GM04503 (cell line): Measurements from ENCODE around the gene JMJD7.

Experiments used
- DNase-seq: peaks from one replicate; pipeline ENCODE4 v3.0.0-alpha.2; 2012; ENCODE audit warnings: low read depth

JMJD7 gene

DNA sequence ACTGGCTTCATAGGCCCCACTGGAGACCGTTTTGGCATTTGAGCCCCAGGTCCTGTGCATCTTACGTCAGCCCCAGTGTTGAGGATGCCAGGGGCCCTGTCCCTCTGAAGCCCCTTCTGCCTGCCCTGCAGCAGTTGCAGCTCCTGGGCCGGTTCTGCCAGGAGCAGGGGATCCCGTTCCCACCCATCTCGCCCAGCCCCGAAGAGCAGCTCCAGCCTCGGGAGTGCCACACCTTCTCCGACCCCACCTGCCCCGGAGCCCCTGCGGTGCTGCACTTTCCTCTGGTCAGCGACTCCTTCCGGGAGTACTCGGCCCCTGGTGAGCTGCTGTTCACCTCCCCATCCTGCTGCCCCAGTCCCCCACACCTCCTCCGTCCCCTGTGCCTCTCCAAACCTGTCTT, 19.3 kb downstream of the JMJD7 start:
- DNase-seq, result no peak

DNA sequence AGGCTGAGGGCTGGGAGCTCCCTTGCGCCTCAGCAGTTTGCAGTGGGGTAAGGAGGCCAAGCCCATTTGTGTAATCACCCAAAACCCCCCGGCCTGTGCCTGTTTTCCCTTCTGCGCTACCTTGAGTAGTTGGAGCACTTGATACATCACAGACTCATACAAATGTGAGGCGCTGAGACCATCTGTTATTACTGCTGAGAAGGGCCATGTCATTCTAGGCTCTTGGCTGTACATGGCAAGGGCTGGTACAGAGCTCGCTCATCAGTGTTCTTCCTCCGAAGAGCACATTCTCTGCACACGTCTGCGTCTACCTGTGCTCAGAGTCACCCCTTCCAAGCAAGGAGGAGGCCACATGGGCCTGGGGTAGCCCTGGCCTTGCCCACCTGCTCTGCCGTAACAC, 20.1 kb downstream of the JMJD7 start:
- no peak for DNase-seq

DNA sequence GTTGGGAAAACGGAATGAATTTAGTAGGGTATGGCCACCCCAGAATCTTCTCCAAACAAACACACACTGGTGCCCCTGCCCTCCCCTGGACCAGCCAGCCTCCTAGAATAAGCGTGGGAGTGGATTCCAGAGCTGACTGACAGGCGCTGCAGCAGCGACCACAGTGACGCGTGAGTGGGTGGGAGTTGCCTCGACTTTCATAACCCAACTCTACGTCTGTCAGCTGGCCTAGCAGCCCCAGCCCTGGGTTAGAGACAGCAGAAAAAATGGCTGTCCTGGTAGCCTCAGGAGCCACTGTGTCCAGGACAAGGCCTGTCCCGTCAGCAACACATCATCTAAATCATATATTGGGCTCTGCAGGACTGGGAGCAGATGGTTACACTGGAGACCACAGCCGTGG, 20.7 kb downstream of the JMJD7 start:
- DNase-seq, result no peak

DNA sequence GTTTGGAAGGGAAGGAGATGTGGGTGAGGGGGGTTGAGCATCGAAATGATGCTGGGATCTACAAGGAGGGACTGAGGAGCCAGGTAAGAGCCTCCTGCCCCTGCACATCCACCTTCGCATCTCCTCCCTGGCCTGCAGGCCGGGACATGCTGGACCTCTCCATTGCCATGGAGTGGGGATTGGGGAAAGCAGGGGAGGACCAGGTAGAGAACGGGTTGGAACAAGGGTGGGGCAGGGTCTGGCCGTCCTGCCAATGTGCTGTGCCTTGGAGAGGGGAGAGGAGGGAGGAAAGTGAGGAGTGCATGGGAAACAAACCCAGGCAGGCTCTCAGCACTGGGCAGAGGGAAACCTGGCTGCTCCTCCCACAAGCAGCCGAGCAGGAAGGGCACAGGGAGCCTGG, 21.3 kb downstream of the JMJD7 start:
- no peak for DNase-seq

DNA sequence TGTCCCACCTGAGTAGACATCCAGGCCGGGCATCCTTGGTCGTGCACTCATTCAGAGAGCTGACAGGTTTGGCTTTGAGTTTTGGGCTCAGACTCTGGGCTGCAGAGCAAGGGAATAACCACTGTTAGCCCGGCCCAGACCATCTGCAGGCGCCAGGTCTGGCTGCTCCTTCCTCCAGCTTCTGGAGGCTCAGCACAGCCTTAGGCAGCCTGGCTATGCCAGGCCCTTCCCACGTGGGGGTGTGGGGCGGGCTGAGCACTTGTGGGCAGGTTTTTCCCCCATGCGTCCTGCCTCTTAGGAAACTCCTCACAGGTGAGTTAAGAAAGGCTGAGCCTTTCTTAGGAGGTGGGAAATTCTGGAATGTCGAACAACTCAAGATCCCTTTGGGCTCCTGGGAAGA, 22.0 kb downstream of the JMJD7 start:
- no peak for DNase-seq

DNA sequence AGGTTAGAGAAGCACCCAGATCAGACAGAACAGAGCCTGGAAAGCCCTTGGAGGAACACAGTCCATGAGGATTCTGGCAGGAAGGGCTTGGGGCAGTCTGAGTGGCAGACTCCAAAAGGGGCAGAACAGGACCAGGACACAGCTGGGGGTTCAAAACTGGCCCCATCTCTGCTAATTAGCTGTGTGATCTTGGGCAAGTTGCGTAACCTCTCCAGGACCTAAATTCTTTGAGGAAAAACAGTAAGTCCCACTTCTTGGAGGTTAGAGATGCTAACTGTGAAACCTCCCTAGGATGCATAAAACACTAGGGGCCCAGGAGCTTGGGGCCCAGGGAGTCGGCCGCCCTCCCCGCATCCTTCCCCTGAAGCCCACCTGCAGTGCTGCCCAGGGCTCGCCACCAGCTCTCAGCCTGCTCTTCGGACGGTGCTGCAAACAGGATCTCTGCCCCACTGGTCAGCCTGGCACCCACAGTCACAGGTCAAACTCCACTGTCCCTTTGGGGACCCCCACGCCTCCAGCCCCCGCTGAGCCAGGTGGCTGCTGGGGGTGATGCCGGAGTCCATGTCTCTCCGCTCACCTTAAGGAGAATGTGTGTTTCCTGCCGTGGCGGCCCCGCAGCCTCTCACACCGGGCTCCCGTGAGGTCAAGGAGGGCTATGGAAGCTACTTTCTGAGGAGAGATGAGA, 22.7 kb downstream of the JMJD7 start:
- no peak for DNase-seq

DNA sequence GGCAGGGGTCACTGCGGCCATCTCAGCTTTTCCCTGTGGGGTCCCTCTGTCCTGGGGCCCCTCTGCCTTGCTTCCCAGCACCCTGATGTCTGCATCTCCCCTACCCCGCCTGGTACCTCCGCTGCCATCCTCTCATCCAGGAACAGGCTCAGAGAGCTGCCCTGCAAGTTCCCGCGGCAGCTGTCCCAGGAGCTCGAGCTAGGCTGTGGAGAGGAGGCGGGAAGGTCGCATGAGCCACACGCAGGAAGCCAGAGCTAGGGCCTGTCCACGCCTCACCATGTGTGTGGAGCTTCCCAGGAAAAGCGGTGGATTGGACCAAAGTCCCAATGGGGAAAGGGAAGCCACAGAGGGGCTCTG, 23.3 kb downstream of the JMJD7 start:
- no peak for DNase-seq

DNA sequence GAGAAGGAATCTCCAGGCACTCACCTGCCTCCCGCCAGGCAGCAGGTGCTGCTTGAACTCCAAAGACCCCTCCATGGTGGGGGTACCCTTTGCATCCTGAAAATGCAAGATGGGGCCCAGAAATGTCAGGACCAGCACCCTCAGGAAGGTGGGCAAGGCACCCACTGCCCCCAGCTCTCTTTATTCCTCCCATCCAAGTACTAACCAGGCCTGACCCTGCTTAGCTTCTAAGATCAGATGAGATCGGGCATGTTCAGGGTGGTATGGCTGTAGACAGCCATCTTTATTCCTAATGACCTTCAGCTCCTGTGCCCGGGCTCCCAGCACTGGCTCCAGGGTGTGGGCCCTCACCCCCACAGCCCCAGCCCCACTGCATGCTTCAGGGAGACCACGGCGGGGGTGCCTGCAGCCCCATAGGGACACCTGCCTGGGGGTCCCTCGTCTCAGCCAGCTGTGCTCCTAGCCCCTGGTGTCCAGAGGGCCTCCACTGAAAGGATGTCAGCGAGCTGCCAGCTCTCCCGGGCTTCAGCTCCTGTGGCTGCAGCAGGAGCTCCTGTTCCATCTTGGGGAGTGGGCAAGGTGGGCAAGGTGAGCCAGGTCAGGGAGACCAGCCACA, 24.0 kb downstream of the JMJD7 start:
- DNase-seq, result no peak

DNA sequence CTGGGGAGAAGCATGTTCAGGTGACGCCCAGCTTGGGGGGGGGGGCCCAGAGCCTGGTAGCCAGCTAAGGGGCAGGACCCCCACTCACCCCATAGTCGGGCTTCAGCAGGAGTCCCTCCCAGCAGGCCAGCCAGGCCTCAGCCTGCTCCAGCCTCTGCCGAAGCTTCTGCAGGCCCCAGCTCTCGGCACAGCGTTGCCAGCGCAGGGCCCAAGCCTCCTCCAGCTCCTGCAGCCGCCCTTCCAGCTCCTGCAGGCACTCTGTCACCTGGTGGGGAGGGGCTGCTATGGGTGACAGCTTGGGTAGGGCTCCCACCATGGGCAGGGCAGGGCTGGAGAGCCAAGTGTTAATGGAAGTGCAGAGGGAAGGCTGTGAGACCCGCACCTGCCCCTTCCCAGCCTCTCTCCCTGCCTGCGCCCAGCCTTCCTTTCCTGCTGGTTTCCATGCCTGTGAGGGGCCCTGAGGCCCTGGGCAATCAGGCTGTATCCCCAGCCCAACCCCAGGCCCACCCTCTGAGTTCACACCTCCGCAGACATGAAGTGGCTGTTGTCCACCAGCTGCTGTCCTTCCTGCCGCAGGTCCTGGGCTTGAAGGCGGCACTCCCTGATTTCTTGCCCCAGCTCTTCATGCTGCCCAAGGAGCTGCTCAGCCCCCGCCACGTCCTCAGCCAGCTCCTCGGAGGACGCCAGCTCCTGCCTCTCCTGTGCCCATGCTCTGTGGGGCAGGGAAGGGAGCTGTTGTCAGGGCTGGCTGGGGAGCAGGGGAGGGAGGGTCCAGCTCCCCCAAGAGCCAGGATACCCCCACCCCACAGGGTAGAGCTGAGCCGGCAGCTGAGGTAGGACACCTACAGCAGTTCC, 25.1 kb downstream of the JMJD7 start:
- no peak for DNase-seq

DNA sequence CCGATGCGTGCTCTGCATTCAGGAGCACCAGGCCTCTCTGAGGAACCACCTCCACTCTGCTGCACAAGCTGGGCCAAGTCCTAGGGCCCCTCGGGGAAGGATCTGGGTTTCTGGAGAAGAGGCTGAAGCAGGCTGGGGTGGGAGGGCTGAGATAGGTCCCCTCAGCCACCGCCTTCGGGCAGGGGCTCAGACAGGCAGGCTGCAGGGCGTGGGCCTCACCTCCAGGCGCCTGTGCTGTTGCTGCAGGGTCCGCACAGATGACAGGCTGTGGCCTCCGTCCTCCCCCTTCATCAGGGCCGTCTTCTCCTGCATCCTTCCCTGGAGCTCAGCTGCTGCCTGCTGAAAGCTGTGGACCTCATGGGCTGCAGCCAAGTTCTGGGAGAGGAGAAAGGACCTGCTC, 25.9 kb downstream of the JMJD7 start:
- DNase-seq, result no peak

DNA sequence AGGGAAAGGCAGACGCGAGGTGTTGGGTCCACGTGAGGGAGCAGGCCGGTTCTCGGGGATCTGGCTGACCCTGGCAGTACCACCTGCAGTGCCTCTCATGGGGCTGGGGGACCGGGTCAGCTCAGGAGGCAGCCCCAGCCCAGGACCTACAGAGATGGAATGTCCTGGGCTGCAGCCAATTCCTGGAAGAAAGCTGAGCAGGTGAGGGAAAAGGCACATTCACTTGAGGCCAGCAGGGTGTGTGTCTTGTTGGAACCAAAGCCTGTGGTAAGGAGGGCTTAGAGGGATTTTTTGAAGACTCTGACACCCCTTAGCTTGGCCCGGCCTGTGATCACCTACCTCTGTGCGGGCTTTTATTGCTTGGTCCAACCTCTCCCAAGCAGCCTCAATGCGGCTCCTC, 26.6 kb downstream of the JMJD7 start:
- no peak for DNase-seq

DNA sequence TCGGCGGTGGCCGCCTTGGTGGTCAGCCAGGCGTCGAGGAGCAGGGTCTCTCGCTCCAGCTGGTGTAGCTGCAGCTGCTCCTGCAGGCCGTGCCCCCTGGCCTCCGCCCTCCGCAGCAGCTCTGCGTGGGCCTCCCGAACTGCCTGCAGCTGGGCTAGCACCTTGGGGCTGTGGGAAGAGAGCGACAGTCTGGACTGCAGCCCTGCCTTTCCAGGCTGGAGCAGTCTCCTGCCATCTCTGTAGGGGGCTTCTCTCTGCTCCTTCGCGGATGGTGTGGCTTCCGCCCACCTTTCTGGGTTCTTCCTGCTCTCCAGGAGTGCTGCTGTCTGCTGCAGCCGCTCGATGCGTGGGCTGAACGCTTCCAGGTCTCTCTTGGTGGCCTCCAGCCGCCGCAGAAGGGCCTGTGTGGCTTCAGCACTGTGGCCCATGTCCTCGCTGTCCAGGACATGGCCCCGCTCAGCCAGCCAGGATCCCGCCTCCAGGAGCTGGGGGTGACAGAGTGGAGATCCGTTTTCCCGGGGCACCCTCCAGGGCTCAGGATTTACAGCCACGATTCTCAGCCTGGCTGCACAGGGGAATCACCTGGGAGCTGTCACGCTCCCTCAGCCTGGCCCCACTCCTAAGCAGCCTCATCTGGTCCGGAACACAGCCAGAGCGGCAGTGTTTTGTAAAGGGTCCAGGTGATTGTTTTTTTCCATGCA, 27.5 kb downstream of the JMJD7 start:
- DNase-seq, result no peak

DNA sequence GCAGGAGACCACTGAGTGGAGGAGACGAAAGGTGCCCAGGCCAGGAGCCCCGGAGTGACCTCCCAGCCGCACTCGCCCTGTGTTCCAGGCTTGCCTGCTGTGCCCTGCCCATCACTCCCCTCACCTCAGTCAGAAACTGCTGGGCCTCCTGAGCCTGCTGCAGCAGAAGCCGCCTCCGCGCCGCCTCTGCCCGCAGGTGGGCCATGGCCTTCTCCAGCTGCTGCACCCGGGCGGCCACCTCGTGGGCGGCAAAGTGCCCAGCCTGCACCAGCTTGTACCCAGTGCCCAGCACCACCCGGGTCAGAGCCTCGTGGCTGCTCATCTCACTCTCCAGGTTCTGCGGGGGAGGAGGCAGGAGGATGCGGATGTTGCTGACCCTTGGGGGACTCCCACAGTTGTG, 28.4 kb downstream of the JMJD7 start:
- no peak for DNase-seq

DNA sequence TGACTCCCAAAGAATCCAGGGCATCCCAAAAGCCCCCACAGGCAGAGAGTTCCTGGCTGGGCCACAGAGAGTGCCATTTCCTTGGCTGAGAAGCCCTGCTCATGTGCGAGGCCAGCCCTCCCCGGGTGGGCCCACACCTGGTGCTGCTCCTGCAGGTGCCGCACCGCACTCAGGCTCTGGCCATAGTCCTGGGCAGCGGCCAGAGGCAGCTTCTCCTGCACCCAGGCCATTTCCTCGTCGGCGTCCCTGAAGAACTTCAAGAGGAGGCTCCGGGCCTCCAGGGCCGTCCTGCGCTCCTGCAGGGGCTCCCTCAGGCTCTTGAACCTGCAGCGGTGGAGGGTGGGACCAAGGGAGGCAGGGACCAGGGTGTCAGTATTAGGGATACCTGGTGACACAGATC, 28.8 kb downstream of the JMJD7 start:
- DNase-seq, result no peak

DNA sequence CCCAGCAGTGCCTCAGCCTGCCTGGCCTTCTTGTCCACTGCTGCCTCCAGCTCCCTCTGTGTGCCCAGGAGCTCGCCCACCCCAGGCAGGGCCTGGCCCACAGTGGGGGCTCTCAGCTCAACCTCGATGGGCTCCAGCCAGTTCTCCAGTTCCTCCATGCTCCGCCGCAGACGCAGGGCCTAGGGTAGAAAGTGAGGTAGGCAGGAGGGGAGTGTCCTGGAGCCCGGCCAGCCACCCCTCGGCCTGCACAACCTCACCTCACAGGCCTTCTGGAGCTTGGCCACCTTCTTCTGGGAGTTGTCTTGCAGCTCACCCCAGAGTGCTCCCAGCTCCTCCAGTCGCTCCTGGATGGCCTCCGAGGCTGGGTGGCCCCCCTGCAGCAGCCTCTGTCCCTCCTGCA, 29.4 kb downstream of the JMJD7 start:
- DNase-seq, result no peak

DNA sequence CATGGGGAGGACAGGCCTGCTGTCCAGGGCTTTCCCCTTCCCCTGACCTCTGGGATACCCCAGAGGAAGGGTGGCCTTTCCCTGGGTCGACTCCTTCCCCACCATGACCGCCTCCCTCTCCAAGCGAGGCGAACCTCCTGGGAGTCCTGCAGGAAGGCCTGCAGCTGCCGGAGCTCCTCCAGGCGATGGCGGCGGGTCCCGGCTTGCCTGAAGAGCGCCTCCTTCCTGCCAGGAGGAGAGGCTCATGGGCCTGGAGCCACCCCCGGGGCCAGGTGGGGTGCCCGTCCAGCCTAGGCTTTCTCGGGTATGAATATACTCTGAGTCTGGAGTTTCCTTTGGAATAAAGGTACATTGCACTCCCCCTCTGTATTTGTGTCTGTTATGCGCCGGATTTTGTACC, 30.9 kb downstream of the JMJD7 start:
- no peak for DNase-seq

DNA sequence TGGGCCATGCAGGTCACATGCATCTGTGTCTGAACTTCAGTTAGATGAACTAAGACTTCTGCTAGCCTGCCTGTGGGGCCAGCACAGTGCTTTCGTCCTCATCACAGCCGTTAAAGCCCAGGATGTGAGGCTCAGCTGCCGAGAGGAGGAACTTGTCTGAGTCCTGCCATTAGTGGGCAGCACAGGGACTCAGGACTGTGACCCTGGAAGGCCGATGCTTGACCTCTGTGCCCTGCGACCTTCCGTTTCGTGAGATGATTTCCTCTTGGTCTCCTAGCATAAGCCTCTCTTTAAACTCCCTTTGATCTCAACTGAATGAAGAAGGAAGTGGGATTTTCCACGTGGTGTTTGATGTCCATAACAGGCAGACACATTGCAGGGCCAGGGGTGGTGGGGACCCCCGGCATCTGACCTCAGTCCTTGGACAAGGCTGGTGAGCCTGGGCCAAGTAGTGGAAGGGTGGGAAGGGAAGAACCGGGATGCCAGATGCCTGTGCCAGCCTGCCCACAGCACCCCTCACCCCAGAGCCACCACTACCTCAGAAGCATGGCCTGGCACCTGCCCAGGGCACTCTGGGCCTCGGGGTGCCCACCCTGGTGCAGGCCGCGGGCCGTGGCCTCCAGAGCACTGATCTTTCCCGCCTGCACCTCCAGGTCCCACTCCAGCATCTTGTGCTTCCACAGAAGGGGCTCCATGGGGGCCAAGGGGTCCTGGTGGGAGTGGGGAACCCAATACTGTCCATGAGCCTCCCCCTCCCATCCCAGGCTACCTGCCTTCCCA, 32.3 kb downstream of the JMJD7 start:
- DNase-seq, result no peak

DNA sequence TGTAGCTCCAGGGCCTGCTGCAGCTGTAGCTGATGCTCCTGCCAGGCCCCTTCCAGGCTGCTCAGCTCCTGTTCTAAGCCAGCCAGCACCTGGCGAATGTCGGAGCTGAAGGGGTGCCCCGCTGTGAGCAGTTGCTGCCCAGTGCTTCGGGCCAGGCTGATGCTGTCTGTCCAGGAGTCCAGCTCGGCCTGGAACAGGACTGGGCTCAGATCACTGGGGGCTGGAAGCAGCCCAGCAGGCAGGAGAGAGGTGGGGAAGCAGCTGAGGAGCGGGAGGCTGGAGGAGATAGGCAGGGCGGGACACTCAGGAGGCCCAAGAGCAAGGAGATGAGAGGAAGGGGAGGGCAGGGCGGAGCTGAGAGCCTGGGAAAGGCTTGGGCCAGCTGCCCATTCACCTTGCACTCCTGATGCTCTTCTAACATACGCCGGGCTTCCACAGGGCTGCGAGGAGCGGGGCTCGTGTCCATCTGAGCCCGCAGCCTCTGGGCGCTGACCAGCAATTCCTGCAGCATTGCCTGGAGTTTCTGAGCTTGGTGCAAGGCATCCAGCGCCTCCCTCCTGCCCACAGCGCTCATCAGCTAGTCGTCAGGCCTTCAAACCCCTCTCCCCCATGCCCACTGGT, 34.0 kb downstream of the JMJD7 start:
- DNase-seq, result no peak

DNA sequence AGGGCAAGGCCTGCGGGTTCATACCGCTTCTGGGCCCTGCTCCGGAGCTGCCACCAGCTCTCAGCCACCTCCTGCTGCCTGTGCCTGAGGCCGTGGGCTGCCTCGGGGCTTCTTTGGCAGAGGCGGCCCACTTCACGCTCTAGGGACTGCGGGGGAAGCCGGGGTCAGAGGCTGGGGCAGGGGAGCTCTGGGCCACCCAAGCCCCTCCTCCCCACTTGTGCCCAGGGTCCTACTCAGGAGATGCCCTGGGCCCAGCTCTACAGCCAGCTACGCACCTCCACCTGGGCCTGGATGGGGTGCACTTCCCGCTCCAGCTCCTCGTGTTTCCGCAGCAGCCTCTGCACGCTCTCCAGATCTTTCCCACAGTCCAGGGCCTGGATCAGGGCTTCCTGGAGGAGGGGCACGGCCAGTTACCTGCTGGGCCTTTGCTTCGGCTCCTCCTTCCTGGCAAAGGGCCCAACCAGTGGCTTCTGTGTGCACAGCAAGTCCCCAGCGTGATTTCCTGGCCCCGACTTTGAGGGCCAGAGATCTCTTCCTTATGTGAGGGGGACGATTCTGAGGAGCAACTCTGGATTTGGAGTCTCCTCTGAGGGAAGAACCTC, 34.7 kb downstream of the JMJD7 start:
- DNase-seq, result no peak

DNA sequence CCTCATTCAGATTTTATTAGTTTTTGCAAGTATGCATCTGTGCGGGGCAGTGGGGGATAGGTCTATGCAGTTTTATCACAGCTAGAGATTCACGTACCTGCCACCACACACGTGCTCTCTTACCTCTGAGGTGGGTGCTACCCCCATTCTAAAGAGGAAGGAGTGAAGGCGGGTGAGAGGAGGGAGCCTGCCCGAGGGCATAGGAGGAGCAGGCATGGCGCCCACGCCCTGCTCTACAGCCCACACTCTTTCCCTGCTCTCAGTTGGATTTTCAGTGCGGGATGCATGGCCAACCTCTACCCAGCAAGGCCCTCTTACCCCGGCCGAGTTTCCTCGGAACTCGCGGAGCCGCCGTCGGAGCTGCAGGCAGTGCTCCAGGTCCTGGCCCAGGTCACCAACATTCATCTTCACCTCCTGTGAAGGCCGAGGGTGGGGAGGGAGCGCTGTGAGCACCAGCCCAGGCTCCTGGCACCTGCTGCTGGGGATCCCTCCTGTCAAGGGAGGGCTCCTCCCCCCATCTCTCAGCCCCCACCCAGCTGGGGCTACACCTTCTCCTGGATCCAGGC, 37.7 kb downstream of the JMJD7 start:
- DNase-seq, result no peak

DNA sequence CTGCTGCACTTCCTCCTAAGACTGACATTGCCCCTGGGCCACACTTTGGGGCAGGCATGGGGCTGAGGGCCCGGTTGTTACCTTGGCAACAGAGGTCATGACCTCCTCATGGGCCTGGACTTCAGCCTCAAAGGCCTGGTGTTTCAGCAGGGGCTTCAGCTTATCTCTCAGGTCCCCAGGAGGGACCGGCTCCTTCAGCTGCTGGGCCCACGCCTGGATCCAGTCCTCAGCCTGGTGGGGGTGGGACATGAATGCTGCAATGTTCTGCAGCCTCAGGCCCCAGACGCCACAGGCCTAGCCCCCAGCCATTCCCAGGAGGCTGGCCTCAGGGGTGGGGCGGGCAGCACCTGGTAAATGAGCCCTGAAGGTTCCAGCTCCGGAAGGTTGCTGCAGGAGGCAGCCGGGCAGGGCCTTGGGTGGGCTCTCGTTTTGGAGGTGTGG, 38.4 kb downstream of the JMJD7 start:
- DNase-seq, result no peak
